ENCODE results near the gene PCGF2.

The PCGF2 gene

DNA sequence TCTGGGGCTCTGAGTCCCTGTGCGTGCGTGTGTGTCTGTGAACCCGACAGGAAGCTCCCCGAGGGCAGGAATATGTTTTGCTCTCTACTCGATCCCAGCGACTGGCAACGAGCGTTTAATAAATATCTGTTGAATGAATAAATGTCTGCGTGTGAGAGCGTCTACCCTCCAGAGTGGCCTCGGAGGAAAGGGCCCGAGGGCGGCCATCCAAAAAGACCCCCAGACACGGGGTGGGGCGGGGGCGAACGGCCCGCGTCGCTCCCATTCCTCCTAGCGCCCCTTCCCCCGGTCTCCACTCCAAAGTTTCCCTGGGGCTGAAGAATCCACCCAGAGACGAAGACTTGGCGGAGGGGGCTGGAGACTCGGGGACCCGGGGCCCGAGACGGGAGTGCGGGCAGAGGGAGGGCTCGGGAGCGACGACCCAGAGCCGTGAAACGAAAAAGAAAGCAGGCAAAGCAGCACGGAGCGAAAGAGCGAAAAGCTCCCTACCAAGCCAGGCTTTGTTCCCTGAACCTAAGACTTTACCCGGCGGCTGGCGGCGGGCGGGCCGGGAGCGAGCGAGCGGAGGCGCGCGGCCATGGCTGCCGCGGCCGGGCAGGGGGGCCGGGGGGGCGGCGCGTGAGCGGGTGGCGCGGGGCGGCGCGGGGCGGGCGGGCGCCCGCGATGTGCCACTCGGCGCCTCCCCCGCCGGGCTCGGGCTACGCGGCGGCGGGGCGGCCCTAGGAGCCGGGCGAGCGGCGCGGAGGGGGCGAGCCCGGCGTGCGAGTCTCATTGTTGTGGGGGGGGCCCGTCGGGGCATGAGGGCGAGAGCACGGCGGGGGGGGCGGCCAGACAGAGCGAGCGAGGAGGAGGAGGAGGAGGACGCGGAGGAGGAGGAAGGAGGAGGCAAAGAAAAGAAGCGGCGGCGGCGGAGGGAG is 43.3 kb downstream of the PCGF2 start, which contains the start of gene MLLT6:
MLLT6 (plus strand) TSS at position 668 of the 917 bp plus-strand sequence. CDS start 360 bp downstream, outside the sequence.
- peaks cover 5 to 63% (median 49%) of the 10 kb centered on the region in 5 donors for H3K4me1 ChIP-seq (ENCODE audit: control insufficient read depth in 5 of 5, insufficient read depth in 5 of 5, low read length in 5 of 5)
- peak within 1 kb of the TSS; percentile 77 to 90 (median 85) for H3K4me3 ChIP-seq (ENCODE audit: low read depth in 1 of 5, low read length in 5 of 5)
- H3K27ac ChIP-seq (ENCODE audit: low read depth, low read length): peak within 1 kb of the TSS; percentile 96
- H3K9me3 ChIP-seq (ENCODE audit: control insufficient read depth in 5 of 5, low read length in 5 of 5): no peaks in the 10 kb centered on the region
- H3K9ac ChIP-seq (ENCODE audit: low read length in 5 of 5): peak within 1 kb of the TSS; percentile 81 to 94 (median 87)
- H3K36me3 ChIP-seq (ENCODE audit: control insufficient read depth in 5 of 5, insufficient read depth in 5 of 5, low read length in 5 of 5): peaks cover 0 to 22% (median 19%) of the 10 kb centered on the region in 5 donors
- H3K27me3 ChIP-seq (ENCODE audit: control insufficient read depth in 5 of 5, insufficient read depth in 4 of 5, low read length in 5 of 5): no peaks in the 10 kb centered on the region

DNA sequence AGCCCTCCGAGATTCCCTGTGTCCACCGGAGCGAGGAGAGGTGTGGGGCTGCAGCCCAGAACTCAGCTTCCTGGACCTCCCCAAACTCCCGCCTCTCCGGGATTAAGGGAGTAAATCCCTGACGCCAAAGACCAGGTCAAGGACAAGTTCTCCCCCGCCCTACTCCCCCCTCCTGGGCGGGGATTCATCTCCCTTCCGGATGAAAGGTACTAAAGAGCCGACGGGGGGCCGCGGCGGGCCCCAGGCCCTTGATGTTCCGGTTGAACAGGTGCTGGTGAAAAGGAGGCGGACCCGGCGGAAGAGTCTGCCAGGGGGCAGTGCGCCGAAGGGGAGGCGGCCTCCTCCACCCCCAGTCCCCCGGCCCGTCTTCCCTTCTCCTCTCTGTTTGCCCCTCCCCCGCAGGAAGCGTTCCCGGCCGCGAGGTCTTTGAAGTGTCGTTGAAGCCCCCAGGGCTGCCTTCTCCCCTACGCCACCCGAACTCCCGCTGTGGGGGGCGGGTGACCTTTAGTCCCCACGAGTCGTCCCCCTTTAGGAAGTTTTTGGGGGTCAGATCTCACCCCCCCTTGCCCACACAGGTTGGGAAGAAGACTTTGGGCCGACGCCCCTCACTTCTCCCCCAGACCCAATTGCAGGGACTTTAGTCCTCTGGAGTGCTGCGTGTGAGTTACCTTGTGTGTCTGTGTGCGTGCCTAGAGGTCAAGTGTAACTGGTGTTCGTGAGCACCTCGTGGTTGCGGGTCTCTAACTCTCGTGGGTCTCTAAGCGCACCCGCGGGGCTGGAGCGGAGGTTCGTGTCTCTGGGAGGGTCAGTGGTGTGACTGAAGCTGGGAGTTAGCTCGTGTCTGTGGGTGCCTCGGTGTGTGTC is 44.2 kb downstream of the PCGF2 start:
- peak overlapping the region; percentile 77 to 90 (median 85) for H3K4me3 ChIP-seq (ENCODE audit: low read depth in 1 of 5, low read length in 5 of 5)
- peaks cover 0 to 13% (median 10%) of the 10 kb centered on the region in 5 donors for H3K36me3 ChIP-seq (ENCODE audit: control insufficient read depth in 5 of 5, insufficient read depth in 5 of 5, low read length in 5 of 5)
- no peaks in the 10 kb centered on the region for H3K9me3 ChIP-seq (ENCODE audit: control insufficient read depth in 5 of 5, low read length in 5 of 5)
- no peaks in the 10 kb centered on the region for H3K27me3 ChIP-seq (ENCODE audit: control insufficient read depth in 5 of 5, insufficient read depth in 4 of 5, low read length in 5 of 5)
- H3K9ac ChIP-seq (ENCODE audit: low read length in 5 of 5): peak overlapping the region in 4 of 5 donors; percentile 80 to 94 (median 88)
- H3K4me1 ChIP-seq (ENCODE audit: control insufficient read depth in 5 of 5, insufficient read depth in 5 of 5, low read length in 5 of 5): peaks cover 5 to 69% (median 57%) of the 10 kb centered on the region in 5 donors
- peak overlapping the region; percentile 96 for H3K27ac ChIP-seq (ENCODE audit: low read depth, low read length)

DNA sequence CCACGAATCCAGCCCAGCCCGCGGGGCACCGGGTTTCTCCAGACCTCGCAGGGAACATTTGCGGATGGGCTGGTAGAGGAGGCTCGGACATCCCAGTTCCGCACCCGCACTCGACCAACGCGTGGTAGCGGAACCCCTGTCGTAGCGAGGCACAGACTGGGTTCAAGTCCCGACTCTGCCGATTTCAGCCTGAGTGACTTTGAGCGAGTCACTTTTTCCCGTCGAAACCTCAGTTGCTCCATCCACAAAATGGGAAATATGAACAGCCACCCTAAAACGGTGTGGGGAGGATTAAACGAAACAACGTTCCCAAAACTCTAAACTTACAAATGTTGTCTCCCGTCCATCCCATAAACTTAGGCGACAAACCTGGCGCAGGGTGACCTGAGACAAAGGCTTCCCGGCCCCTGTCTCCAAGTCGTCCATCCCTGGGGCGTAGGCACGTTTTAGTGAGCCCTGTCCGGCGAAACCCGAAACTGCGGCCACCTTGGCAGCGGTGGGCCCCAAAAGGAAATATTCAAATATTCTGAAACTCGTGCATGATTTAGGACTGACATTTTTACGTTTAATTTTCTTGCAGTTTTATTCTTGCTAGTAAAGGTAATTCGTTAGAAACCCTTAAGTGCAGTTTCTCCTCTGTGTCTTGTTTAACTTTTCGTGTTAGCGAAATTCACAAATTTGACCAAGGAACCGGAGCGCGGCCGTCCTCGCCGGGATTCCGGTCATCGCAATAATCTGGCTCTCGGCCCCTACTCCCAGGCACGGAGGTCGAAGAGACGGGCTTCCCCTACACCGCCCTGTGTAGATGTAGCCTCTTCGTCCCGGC is 45.0 kb downstream of the PCGF2 start:
- H3K27ac ChIP-seq (ENCODE audit: low read depth, low read length): peak overlapping the region; percentile 96
- H3K9ac ChIP-seq (ENCODE audit: low read length in 5 of 5): peak overlapping the region; percentile 26 to 94 (median 90)
- no peaks in the 10 kb centered on the region for H3K9me3 ChIP-seq (ENCODE audit: control insufficient read depth in 5 of 5, low read length in 5 of 5)
- H3K36me3 ChIP-seq (ENCODE audit: control insufficient read depth in 5 of 5, insufficient read depth in 5 of 5, low read length in 5 of 5): peaks cover 0 to 8% (median 7%) of the 10 kb centered on the region in 5 donors
- H3K4me3 ChIP-seq (ENCODE audit: low read depth in 1 of 5, low read length in 5 of 5): peak overlapping the region; percentile 77 to 87 (median 85)
- peaks cover 5 to 72% (median 60%) of the 10 kb centered on the region in 5 donors for H3K4me1 ChIP-seq (ENCODE audit: control insufficient read depth in 5 of 5, insufficient read depth in 5 of 5, low read length in 5 of 5)
- no peaks in the 10 kb centered on the region for H3K27me3 ChIP-seq (ENCODE audit: control insufficient read depth in 5 of 5, insufficient read depth in 4 of 5, low read length in 5 of 5)

DNA sequence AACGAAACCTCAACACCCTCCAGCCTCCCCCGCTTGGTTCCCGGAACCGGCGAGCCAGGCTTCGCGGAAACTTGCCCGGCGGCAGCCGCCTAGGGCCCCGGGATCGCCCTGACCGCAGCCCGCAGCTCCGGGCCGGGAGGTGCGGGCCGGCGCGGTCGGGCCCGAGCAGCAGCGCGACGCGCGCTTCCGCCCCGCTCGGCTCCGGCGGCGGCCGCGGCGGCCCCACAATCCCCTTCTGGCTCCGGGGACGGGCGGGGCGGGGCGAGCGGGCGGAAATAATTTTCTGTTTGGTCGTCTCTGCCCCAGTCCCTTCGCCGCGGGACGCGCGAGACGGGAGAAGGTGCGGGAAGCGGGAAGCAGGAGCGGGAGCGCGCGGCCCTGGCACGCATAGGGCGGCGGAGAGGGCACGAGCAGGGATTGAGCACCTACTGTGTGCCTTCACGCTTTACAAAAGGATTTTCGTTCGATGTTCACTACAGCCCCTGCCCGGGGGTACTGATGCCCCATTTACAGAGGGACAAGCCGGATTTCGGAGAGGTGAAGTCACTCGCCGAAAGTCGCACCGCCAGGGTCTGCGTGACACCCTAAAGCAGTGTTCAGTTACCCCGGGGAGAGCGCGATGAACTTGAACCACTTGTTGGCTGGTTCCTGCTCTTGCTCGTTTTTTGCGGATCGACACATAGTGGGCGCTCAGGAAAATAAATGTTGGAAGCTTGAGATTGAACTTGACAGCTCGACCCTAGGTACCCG is 45.8 kb downstream of the PCGF2 start:
- no peaks in the 10 kb centered on the region for H3K9me3 ChIP-seq (ENCODE audit: control insufficient read depth in 5 of 5, low read length in 5 of 5)
- H3K36me3 ChIP-seq (ENCODE audit: control insufficient read depth in 5 of 5, insufficient read depth in 5 of 5, low read length in 5 of 5): peaks cover 0 to under 1% (median 0%) of the 10 kb centered on the region in 5 donors
- no peaks in the 10 kb centered on the region for H3K27me3 ChIP-seq (ENCODE audit: control insufficient read depth in 5 of 5, insufficient read depth in 4 of 5, low read length in 5 of 5)
- H3K4me3 ChIP-seq (ENCODE audit: low read depth in 1 of 5, low read length in 5 of 5): peak overlapping the region; percentile 77 to 87 (median 85)
- peaks cover 5 to 70% (median 58%) of the 10 kb centered on the region in 5 donors for H3K4me1 ChIP-seq (ENCODE audit: control insufficient read depth in 5 of 5, insufficient read depth in 5 of 5, low read length in 5 of 5)
- peak overlapping the region; percentile 71 to 94 (median 93) for H3K9ac ChIP-seq (ENCODE audit: low read length in 5 of 5)
- peak overlapping the region; percentile 96 for H3K27ac ChIP-seq (ENCODE audit: low read depth, low read length)

DNA sequence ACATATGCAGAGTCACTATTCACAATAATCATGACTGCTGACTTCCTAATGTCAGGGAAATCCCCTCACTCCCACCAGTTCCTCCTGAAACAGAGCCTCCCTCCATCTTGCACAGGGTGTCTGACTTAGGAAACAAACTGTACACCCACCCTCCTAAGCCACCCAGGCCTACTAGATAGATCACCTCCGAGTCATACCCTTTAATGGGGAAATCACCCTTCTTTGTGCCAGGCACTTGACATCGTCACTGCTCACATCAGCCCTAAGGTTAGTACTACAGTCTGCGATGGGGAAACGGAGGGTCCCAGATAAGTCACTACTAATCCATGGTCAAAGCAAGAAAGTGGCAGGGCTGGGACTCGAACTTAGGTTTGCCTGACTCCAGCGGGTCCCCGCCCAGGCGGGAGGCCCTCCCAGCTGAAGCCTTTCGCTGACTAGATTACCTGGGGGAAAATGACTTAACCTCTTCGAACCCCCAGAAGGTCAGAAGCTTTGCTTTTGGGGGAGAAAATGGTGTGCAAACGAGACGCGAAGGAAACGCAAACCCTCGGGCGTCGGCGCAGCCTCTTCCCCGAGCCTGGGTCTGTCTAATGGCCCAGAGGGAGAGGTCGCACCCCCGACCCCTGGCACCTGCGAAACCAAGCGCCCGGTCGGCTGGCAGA is 46.5 kb downstream of the PCGF2 start:
- no peaks in the 10 kb centered on the region for H3K9me3 ChIP-seq (ENCODE audit: control insufficient read depth in 5 of 5, low read length in 5 of 5)
- no peaks in the 10 kb centered on the region for H3K36me3 ChIP-seq (ENCODE audit: control insufficient read depth in 5 of 5, insufficient read depth in 5 of 5, low read length in 5 of 5)
- H3K4me1 ChIP-seq (ENCODE audit: control insufficient read depth in 5 of 5, insufficient read depth in 5 of 5, low read length in 5 of 5): peaks cover 3 to 63% (median 51%) of the 10 kb centered on the region in 5 donors
- H3K4me3 ChIP-seq (ENCODE audit: low read depth in 1 of 5, low read length in 5 of 5): peak overlapping the region; percentile 46 to 87 (median 84)
- H3K27ac ChIP-seq (ENCODE audit: low read depth, low read length): peak overlapping the region; percentile 96
- H3K27me3 ChIP-seq (ENCODE audit: control insufficient read depth in 5 of 5, insufficient read depth in 4 of 5, low read length in 5 of 5): no peaks in the 10 kb centered on the region
- H3K9ac ChIP-seq (ENCODE audit: low read length in 5 of 5): peak overlapping the region; percentile 71 to 94 (median 91)

DNA sequence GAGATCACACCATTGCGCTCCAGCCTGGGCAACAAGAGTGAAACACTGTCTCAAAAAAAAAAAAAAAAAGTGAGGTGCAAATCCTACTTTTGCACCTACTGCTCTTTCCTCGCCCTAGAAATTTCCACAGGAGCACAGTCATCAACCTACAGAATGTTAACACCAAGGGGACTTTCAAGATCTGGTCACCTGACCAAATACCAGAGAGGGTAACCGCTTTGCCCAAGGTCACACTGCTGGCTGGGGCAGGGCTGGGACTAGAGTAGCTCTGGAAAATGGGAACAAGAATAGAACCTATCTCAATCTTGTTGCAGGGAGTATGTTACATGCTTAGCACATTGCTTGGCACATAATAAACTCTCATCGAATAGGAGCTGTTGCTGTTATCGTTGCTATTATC is 49.4 kb downstream of the PCGF2 start:
- H3K4me1 ChIP-seq (ENCODE audit: control insufficient read depth in 5 of 5, insufficient read depth in 5 of 5, low read length in 5 of 5): peaks cover 6 to 48% (median 42%) of the 10 kb centered on the region in 5 donors
- no peaks in the 10 kb centered on the region for H3K9me3 ChIP-seq (ENCODE audit: control insufficient read depth in 5 of 5, low read length in 5 of 5)
- H3K4me3 ChIP-seq (ENCODE audit: low read depth in 1 of 5, low read length in 5 of 5): no peak overlapping the region
- H3K9ac ChIP-seq (ENCODE audit: low read length in 5 of 5): no peak overlapping the region
- no peaks in the 10 kb centered on the region for H3K27me3 ChIP-seq (ENCODE audit: control insufficient read depth in 5 of 5, insufficient read depth in 4 of 5, low read length in 5 of 5)
- no peaks in the 10 kb centered on the region for H3K36me3 ChIP-seq (ENCODE audit: control insufficient read depth in 5 of 5, insufficient read depth in 5 of 5, low read length in 5 of 5)
- H3K27ac ChIP-seq (ENCODE audit: low read depth, low read length): no peak overlapping the region

DNA sequence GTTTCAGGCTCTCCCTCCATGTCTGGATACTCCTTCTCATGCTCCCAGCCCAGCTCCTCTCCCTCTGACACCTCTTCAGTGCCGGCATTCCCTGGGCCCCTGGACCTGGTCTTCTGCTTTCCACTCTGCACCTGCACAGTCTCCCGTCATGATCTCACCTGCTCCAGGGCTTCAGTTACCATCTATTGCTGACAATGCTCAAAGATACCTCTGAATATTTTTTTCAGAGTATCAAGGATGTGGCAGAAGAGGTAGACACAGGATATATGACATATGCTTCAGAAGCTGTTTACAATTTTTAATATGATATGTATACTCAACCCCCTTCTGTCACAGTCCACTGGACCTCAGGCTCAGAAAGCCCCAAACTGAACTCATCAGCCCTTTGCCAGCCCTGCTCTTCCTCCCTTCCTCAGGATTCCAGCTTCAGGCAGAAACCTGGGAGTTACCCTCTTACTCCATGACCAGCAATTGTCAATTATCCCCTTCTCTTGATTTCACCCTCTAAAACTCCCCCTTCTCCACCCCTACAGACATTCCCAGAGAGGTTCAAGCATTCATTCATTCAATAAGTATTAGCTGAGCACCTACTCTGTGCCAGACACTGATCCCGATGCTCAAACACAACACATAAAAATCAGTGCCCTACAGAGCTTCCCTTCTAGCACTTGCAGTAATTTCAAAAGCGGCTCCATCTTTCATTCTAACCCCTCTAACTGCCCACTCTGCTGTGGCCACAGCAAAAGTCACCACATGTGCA is 50.9 kb downstream of the PCGF2 start:
- peaks cover 4 to 40% (median 33%) of the 10 kb centered on the region in 5 donors for H3K4me1 ChIP-seq (ENCODE audit: control insufficient read depth in 5 of 5, insufficient read depth in 5 of 5, low read length in 5 of 5)
- no peaks in the 10 kb centered on the region for H3K27me3 ChIP-seq (ENCODE audit: control insufficient read depth in 5 of 5, insufficient read depth in 4 of 5, low read length in 5 of 5)
- H3K27ac ChIP-seq (ENCODE audit: low read depth, low read length): no peak overlapping the region
- no peaks in the 10 kb centered on the region for H3K36me3 ChIP-seq (ENCODE audit: control insufficient read depth in 5 of 5, insufficient read depth in 5 of 5, low read length in 5 of 5)
- no peak overlapping the region for H3K4me3 ChIP-seq (ENCODE audit: low read depth in 1 of 5, low read length in 5 of 5)
- H3K9ac ChIP-seq (ENCODE audit: low read length in 5 of 5): no peak overlapping the region
- H3K9me3 ChIP-seq (ENCODE audit: control insufficient read depth in 5 of 5, low read length in 5 of 5): no peaks in the 10 kb centered on the region

DNA sequence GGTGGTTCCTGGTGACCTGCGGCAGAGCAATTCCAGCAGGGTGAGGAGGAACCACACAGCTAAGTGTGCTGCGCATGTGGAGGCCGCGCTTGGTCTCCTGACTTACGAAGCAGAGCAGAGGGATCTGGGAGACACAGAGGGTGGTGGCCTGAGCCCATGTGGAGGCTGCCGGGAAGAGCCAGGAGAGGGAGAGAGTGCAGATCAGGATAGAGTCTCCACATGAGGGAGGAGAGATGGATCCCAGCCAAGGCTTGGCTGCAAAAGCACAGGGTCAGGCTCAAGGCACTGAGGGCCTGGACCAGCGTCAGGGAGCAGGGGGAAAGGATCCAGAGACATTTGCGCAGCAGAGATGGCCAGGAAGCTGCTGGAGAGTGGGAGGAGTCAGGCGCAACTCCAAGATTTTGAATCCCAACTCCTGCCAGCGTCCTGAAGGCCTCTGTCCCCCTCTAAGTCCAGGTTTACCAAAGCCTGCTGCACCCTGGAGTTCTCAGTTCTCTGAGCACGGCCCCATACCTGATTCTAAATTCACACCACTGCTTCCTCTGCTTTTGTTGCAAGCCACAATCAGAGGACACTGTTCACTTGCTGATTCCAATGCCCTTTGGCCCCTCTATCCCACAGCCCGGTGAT is 54.3 kb downstream of the PCGF2 start:
- H3K27me3 ChIP-seq (ENCODE audit: control insufficient read depth in 5 of 5, insufficient read depth in 4 of 5, low read length in 5 of 5): no peaks in the 10 kb centered on the region
- H3K9ac ChIP-seq (ENCODE audit: low read length in 5 of 5): peak overlapping the region in 2 of 5 donors; percentile 48 to 49
- no peaks in the 10 kb centered on the region for H3K9me3 ChIP-seq (ENCODE audit: control insufficient read depth in 5 of 5, low read length in 5 of 5)
- peak overlapping the region in 1 of 5 donors; percentile 36 for H3K4me3 ChIP-seq (ENCODE audit: low read depth in 1 of 5, low read length in 5 of 5)
- H3K36me3 ChIP-seq (ENCODE audit: control insufficient read depth in 5 of 5, insufficient read depth in 5 of 5, low read length in 5 of 5): no peaks in the 10 kb centered on the region
- H3K27ac ChIP-seq (ENCODE audit: low read depth, low read length): peak overlapping the region; percentile 52
- H3K4me1 ChIP-seq (ENCODE audit: control insufficient read depth in 5 of 5, insufficient read depth in 5 of 5, low read length in 5 of 5): peaks cover 4 to 23% (median 14%) of the 10 kb centered on the region in 5 donors

All from subcutaneous abdominal adipose tissue (tissue), 5 donors.